Ishikawa (cell line): Measurements from ENCODE around the gene GNG14.

Experiments used
- CEBPB ChIP-seq: IDR thresholded peaks from 2 replicates; pipeline ENCODE4 v1.6.1; 2012
- CREB1 ChIP-seq: IDR thresholded peaks from 2 replicates; pipeline ENCODE4 v1.6.1; 2012; ENCODE audit warnings: low read depth
- EGR1 ChIP-seq: IDR thresholded peaks from 2 replicates; pipeline ENCODE4 v1.6.1; 2012
- EP300 ChIP-seq: IDR thresholded peaks from 2 replicates; pipeline ENCODE4 v1.6.1; 2012; ENCODE audit warnings: borderline replicate concordance
- FOXM1 ChIP-seq: IDR thresholded peaks from 2 replicates; pipeline ENCODE4 v1.6.1; 2012; ENCODE audit warnings: low read depth, borderline replicate concordance
- NFIC ChIP-seq: IDR thresholded peaks from 2 replicates; pipeline ENCODE4 v1.6.1; 2012
- RAD21 ChIP-seq: IDR thresholded peaks from 2 replicates; pipeline ENCODE4 v1.6.1; 2012; ENCODE audit warnings: low read depth
- TAF1 ChIP-seq: IDR thresholded peaks from 2 replicates; pipeline ENCODE4 v1.6.1; 2012; ENCODE audit warnings: low read depth, mild to moderate bottlenecking
- TCF12 ChIP-seq: IDR thresholded peaks from 2 replicates; pipeline ENCODE4 v1.6.1; 2012; ENCODE audit warnings: low read depth
- TEAD4 ChIP-seq: IDR thresholded peaks from 2 replicates; pipeline ENCODE4 v1.6.1; 2012
- YY1 ChIP-seq: IDR thresholded peaks from 2 replicates; pipeline ENCODE4 v1.6.1; 2012; ENCODE audit warnings: low read depth
- ZBTB7A ChIP-seq: IDR thresholded peaks from 2 replicates; pipeline ENCODE4 v1.6.1; 2012; ENCODE audit warnings: low read depth
- TF ChIP-seq, protein P1 (sequence below): IDR thresholded peaks from 2 replicates; pipeline ENCODE4 v1.6.1; 2012; ENCODE audit warnings: low read depth, mild to moderate bottlenecking
- TF ChIP-seq, protein P2 (sequence below): IDR thresholded peaks from 2 replicates; pipeline ENCODE4 v1.6.1; 2012
- TF ChIP-seq, protein P3 (sequence below): IDR thresholded peaks from 2 replicates; pipeline ENCODE4 v1.6.1; 2012

The GNG14 gene

DNA sequence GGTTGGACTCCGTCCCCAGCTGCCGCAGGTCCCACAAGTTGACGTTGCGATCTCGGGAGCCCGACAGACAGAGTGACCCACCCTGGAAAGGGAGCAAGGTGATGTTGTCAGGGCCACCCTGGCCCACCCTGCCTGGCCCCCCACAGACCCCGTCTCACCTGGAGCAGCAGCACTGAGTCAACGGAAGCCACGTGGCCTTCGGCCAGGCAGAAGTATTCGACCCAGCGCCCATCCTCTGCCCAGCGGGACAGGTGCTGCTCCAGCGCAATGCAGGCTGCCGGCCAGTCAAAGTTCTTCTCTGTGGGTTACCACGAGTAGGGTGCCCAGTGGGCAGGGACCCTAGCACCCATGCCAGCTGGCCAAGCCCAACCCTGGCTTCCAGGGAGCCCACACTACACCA is 6.8 kb downstream of the GNG14 start:
- TF ChIP-seq, protein P1, sequence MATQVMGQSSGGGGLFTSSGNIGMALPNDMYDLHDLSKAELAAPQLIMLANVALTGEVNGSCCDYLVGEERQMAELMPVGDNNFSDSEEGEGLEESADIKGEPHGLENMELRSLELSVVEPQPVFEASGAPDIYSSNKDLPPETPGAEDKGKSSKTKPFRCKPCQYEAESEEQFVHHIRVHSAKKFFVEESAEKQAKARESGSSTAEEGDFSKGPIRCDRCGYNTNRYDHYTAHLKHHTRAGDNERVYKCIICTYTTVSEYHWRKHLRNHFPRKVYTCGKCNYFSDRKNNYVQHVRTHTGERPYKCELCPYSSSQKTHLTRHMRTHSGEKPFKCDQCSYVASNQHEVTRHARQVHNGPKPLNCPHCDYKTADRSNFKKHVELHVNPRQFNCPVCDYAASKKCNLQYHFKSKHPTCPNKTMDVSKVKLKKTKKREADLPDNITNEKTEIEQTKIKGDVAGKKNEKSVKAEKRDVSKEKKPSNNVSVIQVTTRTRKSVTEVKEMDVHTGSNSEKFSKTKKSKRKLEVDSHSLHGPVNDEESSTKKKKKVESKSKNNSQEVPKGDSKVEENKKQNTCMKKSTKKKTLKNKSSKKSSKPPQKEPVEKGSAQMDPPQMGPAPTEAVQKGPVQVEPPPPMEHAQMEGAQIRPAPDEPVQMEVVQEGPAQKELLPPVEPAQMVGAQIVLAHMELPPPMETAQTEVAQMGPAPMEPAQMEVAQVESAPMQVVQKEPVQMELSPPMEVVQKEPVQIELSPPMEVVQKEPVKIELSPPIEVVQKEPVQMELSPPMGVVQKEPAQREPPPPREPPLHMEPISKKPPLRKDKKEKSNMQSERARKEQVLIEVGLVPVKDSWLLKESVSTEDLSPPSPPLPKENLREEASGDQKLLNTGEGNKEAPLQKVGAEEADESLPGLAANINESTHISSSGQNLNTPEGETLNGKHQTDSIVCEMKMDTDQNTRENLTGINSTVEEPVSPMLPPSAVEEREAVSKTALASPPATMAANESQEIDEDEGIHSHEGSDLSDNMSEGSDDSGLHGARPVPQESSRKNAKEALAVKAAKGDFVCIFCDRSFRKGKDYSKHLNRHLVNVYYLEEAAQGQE: no peak
- TF ChIP-seq RAD21: no peak
- no peak for TF ChIP-seq TCF12
- TF ChIP-seq TAF1: no peak
- no peak for TF ChIP-seq CEBPB
- TF ChIP-seq TEAD4: no peak
- no peak for TF ChIP-seq ZBTB7A

DNA sequence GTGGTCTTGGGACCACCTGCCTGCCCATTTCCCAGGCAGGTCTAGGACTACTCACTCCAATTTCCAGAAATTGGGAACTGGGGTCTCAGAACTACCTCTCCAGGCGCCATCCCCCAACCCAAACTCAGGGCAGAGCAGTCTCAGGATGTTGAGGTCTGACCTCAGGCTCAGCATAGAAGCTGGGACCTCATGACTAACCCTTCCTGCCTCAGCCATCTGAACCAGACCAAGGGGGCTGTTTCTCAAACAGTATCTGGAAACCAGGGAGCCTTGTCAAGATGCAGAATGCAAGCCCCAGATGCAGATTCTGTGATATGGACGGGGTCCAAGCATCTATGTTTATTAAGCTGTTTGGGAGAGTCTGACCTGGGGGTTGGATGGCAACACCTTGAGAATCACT is 7.3 kb downstream of the GNG14 start:
- no peak for TF ChIP-seq TEAD4
- no peak for TF ChIP-seq TCF12
- no peak for TF ChIP-seq FOXM1
- TF ChIP-seq, protein P2, sequence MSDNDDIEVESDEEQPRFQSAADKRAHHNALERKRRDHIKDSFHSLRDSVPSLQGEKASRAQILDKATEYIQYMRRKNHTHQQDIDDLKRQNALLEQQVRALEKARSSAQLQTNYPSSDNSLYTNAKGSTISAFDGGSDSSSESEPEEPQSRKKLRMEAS: no peak
- TF ChIP-seq RAD21: no peak
- TF ChIP-seq, protein P1: no peak
- no peak for TF ChIP-seq NFIC
- no peak for TF ChIP-seq TAF1
- TF ChIP-seq ZBTB7A: no peak

DNA sequence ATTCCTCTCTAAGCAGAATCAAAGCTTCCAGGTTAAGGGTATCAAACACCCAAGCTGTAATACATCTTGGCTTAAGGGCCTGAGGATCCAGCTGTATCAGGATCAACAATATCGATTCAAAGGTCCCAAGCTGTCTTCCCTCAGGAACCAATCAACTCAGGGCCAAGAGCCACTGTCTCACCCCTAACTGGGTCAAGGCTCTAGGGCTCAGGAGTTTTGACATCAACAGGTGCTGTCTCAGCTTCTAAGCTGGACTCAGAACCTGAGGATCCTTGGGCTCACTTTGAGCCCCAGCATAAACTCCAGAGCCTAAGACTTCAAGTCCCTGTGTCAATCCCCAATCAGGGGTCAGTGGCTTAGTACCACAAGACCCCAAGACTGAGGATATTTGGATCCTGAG is 7.7 kb downstream of the GNG14 start:
- no peak for TF ChIP-seq FOXM1
- TF ChIP-seq, protein P3, sequence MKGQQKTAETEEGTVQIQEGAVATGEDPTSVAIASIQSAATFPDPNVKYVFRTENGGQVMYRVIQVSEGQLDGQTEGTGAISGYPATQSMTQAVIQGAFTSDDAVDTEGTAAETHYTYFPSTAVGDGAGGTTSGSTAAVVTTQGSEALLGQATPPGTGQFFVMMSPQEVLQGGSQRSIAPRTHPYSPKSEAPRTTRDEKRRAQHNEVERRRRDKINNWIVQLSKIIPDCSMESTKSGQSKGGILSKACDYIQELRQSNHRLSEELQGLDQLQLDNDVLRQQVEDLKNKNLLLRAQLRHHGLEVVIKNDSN: no peak
- TF ChIP-seq RAD21: no peak
- TF ChIP-seq YY1: no peak
- no peak for TF ChIP-seq TEAD4
- no peak for TF ChIP-seq EGR1
- TF ChIP-seq EP300: no peak
- no peak for TF ChIP-seq NFIC
- TF ChIP-seq, protein P2: no peak
- TF ChIP-seq CEBPB: no peak
- TF ChIP-seq ZBTB7A: no peak
- TF ChIP-seq, protein P1: no peak
- TF ChIP-seq TAF1: no peak
- TF ChIP-seq CREB1: no peak
- TF ChIP-seq TCF12: no peak

DNA sequence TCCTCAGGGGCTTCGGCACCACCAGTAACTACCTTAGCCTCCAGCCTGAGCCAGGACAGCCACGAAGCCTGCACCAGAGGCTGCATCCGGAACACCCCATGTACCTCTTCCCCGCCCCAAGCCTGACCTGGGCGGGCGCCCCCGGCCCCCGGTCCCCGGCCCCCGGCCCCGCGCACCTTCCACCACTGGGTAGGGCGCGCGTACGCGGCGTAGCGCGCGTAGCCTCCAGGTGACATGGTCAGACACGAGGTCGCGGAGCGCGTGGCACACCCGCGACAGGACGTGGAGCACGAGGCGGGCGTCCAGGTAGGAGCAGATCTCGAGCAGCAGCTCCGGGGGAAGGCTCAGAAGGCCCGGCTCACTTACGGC is 8.2 kb downstream of the GNG14 start:
- TF ChIP-seq, protein P2: peak; percentile 87
- TF ChIP-seq FOXM1 (no peak), CEBPB (no peak), CREB1 (no peak), RAD21 (no peak), YY1 (no peak), ZBTB7A (no peak)

DNA sequence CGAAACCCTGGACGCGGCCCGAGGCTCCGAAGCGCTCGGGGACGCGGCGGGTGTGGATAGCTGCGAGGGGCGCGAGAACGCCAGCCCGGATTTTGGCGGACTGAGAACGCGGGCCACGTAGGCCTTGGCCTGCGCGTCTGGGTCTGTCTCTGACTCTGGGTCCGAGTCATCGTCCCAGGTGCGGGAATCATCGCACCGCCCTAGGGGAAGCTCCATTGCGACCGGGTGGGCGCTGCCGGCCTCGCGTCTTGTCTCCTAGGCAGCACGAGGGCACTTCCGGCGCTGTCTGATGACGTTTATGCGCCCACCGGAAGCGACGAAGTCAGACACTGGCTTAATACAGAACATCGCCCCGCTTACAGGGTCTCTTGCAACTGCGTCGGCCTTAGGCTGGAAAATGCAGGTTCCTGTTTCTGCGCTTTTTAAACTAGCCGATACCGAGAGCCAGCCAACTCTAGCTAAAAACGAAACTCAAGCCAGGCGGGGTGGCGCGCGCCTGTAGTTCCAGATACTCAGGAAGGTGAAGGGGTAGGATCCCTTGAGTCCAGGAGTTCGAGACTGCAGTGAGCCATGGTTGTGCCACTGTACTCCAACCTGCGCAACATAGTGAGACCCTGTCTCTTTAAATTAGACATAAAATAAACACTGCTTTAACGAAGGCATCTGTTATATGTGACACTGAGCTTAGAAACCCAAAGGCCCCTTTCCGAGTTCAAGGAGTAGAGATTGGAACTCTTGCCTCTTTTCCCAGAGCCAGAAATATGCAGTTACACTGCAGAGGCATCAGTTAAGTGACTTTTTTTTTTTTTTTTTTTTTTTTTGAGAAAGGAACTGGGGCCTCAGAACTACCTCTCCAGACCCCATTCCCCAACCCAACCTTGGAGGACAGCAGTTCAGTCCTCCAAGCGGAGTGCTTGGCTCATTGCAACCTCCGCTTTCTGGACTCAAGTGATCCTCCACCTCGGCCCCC is 8.9 kb downstream of the GNG14 start, which contains the start of gene FBXW9:
FBXW9 (minus strand) TSS at position 266 of the 970 bp plus-strand sequence; CDS start at position 216, 50 bp downstream.
- TF ChIP-seq CEBPB (no peak), TAF1 (peak; percentile 62; the same call in 1 of the 2 replicates), TEAD4 (no peak), YY1 (peak; percentile 47; the same call in 1 of the 2 replicates), TCF12 (0 out of 2 replicates have a peak, but pooled peaks have one; percentile 8), EGR1 (peak; percentile 15; the same call in 1 of the 2 replicates), NFIC (peak; percentile 23; the same call in 1 of the 2 replicates), CREB1 (peak; percentile 95), FOXM1 (no peak), RAD21 (no peak), ZBTB7A (no peak), EP300 (no peak)
- TF ChIP-seq, protein P3: no peak
- TF ChIP-seq, protein P2: peak; percentile 78
- TF ChIP-seq, protein P1: no peak
